Esophagus squamous epithelium (tissue), 5 donors: Measurements from ENCODE around the gene CLCNKA. TPM values are rescaled to one million over a fixed set of nuclear protein-coding genes. Genes with fewer than 3 reads are reported as not detected.
"Not testable (repeated sequence)": the region's sequence is repeated elsewhere in the genome, so short reads cannot be mapped to it uniquely, and the experiment has no call there.

ENCODE experiments used
- DNase-seq: peaks from one replicate; lab custom pipeline; 2025; lab: John Stamatoyannopoulos, UW
- H3K27ac ChIP-seq, 4 donors: fragments of 200-600 bp; sonication (generic); one replicate each; pipeline ENCODE4 v1.5.1; 2016 to 2019; ENCODE audit warnings: mild to moderate bottlenecking in 1 of 4
- H3K27me3 ChIP-seq, 4 donors: fragments of 200-600 bp; sonication (generic); 1 replicate in 3 of 4; 2 replicates in 1 of 4; pipeline versions ENCODE4 v1.5.1 to v1.6.0; 2017 to 2021; ENCODE audit warnings: antibody characterized with exemption in 1 of 4
- H3K36me3 ChIP-seq, 3 donors: fragments of 200-600 bp; sonication (generic); one replicate each; pipeline ENCODE4 v1.5.1; 2016 to 2019
- H3K4me1 ChIP-seq, 3 donors: fragments of 200-600 bp; sonication (generic); one replicate each; pipeline ENCODE4 v1.5.1; 2017 to 2019
- H3K4me3 ChIP-seq, 4 donors: fragments of 200-600 bp; sonication (generic); 1 replicate in 3 of 4; 2 replicates in 1 of 4; pipeline ENCODE4 v1.5.1; 2016 to 2019; ENCODE audit warnings: mild to moderate bottlenecking in 2 of 4, moderate library complexity in 1 of 4
- H3K9me3 ChIP-seq, 3 donors: fragments of 200-600 bp; sonication (generic); one replicate each; pipeline ENCODE4 v1.5.1; 2016 to 2019
- POLR2A ChIP-seq, 4 donors: fragments of 450-650 bp; IDR thresholded peaks; one replicate each; pipeline ENCODE4 v1.6.1; 2017; ENCODE audit warnings: antibody characterized with exemption in 4 of 4, mild to moderate bottlenecking in 4 of 4, moderate library complexity in 3 of 4
- WGBS, 2 donors: methylation state at CpG; one replicate each; pipeline ENCODE4 v1.1.5; 2018; 5-methylcytosine and 5-hydroxymethylcytosine counted together
- intact Hi-C: fragments of 100-400 bp; cut with DNase I; formaldehyde crosslinking; loops from one replicate; pipeline ENCODE4 v1.15.0; 2022
- total RNA-seq, 4 donors: library from RNA; depleted of rRNA; stranded (reverse); fragments of >200 nt; gene quantifications; one replicate each; pipeline ENCODE4 v1.1.0, GENCODE V29; 2016
- TF ChIP-seq, protein P1 (sequence below), 6 experiments: fragments of 450-650 bp in 4 of 6; fragments of 200-600 bp in 2 of 6; sonication (generic) in 2 of 6; IDR thresholded peaks; one replicate each; pipeline ENCODE4 v1.5.1; 2016 to 2019; ENCODE audit warnings: antibody characterized with exemption in 6 of 6, mild to moderate bottlenecking in 4 of 6, moderate library complexity in 4 of 6
- donor health status: DM: yes; HTN: yes; CAD: no.

The CLCNKA gene
- total RNA-seq, 4 donors from 2014 or later, result not detected

DNA sequence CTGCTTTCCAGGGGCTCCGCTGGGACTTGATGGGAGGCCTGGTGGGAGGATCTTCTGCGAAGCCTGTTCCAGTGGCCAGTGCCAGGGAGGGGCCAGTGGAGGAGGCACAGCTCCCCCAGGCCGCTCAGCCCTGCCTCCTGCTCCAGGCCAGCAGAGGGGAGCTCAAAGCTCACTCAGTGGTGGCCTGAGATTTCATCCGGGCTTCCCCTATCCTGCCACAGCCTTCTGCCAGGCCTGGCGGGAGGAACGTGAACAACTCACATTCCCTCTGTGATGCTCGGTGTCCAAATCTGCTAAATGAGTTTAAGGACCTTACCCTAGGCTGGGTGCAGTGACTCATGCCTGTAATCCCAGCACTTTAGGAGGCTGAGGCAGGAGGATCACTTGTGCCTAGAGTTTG lies 25.0 kb downstream of the CLCNKA start:
- no peak overlapping the region for H3K27ac ChIP-seq
- DNase-seq, result no peak
- no peaks in the 10 kb centered on the region for H3K9me3 ChIP-seq
- intact Hi-C loops, result no loop called here
- no peak for TF ChIP-seq POLR2A (IDR thresholded peaks at IDR 0.05)
- TF ChIP-seq, protein P1, sequence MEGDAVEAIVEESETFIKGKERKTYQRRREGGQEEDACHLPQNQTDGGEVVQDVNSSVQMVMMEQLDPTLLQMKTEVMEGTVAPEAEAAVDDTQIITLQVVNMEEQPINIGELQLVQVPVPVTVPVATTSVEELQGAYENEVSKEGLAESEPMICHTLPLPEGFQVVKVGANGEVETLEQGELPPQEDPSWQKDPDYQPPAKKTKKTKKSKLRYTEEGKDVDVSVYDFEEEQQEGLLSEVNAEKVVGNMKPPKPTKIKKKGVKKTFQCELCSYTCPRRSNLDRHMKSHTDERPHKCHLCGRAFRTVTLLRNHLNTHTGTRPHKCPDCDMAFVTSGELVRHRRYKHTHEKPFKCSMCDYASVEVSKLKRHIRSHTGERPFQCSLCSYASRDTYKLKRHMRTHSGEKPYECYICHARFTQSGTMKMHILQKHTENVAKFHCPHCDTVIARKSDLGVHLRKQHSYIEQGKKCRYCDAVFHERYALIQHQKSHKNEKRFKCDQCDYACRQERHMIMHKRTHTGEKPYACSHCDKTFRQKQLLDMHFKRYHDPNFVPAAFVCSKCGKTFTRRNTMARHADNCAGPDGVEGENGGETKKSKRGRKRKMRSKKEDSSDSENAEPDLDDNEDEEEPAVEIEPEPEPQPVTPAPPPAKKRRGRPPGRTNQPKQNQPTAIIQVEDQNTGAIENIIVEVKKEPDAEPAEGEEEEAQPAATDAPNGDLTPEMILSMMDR (IDR thresholded peaks at IDR 0.05), result no peak
- peaks cover 0 to 8% (median 0%) of the 10 kb centered on the region in 4 donors for H3K27me3 ChIP-seq
- H3K36me3 ChIP-seq, result no peaks in the 10 kb centered on the region
- WGBS, 2 donors, result 30 to 90% methylated on average over 2 of the region's 7 CpGs
- H3K4me3 ChIP-seq, result no peak overlapping the region
- peaks cover 6 to 12% (median 7%) of the 10 kb centered on the region in 3 donors for H3K4me1 ChIP-seq

DNA sequence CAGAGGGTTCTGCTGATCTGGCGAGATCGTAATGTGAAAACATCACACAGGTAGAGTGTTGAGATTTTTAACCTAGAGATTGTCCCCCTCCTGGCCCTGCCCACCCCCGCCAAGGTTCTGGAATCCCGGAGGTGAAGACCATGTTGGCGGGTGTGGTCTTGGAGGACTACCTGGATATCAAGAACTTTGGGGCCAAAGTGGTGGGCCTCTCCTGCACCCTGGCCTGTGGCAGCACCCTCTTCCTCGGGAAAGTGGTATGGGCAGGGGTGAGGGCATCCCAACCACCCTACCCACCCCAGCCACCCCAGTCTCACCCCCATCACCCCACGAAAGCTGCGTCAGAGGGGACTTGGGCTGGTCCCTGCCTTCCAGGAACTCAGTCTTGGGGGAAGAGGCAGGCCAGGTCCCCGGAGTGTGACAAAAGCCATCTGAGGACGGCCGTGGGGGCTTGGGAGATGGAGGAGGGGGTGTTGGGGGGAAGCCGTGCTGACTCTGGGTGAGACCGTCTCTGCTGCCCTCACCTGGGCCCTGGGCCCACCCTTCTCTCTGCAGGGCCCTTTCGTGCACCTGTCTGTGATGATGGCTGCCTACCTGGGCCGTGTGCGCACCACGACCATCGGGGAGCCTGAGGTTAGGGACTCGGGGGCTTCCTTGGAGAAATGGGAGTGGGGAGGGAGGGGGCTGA lies 26.1 kb downstream of the CLCNKA start:
- Histone ChIP-seq H3K4me3 (peak overlapping the region in 3 of 4 donors; percentile 46 to 65 (median 47)), H3K27ac (no peak overlapping the region), H3K36me3 (no peaks in the 10 kb centered on the region), H3K27me3 (peaks cover 0 to 8% (median 0%) of the 10 kb centered on the region in 4 donors), H3K4me1 (peaks cover 6 to 12% (median 7%) of the 10 kb centered on the region in 3 donors), H3K9me3 (no peaks in the 10 kb centered on the region)
- TF ChIP-seq, protein P1 (IDR thresholded peaks at IDR 0.05), result no peak
- no peak for TF ChIP-seq POLR2A (IDR thresholded peaks at IDR 0.05)
- intact Hi-C loops, result no loop called here
- 80 to 90% methylated on average over 5 to 6 of the region's 19 CpGs for WGBS, 2 donors
- no peak for DNase-seq

DNA sequence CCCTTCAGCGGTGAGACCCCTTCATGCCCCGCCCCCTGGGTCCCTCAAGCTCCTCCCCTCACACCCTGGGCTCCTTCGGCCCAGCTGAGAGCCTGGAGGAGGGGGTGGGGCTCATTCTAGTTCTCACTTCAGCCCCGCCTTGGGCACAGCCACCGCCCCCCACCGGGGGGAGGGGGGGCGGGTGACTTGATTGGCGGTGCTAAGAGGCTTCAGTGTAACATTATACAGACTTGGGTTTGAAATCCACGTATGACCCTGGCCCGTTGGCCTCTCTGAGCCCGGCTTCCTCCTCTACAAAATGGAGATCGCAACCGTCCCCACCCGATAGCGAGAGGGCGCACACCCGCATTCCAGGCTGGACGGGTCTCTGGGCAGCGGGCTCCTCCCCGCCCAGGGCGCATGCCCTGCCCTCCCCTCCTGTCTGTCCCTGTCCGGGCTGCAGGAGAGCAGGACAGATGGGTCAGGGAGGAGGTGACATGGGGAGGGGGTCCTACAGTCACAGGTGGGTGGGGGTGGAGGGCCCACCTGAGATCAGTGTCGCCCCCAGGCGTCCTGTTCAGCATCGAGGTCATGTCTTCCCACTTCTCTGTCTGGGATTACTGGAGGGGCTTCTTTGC lies 26.8 kb downstream of the CLCNKA start:
- DNase-seq, result no peak
- intact Hi-C loops, result no loop called here
- peak overlapping the region in 1 of 4 donors; percentile 31 for H3K27ac ChIP-seq
- peak overlapping the region; percentile 11 to 65 (median 46) for H3K4me3 ChIP-seq
- no peaks in the 10 kb centered on the region for H3K36me3 ChIP-seq
- TF ChIP-seq POLR2A (IDR thresholded peaks at IDR 0.05), result no peak
- TF ChIP-seq, protein P1 (IDR thresholded peaks at IDR 0.05), result no peak
- no peaks in the 10 kb centered on the region for H3K9me3 ChIP-seq
- peaks cover 6 to 12% (median 7%) of the 10 kb centered on the region in 3 donors for H3K4me1 ChIP-seq
- WGBS, 2 donors, result 9 to 26% methylated on average over 3 to 8 of the region's 25 CpGs
- H3K27me3 ChIP-seq, result peaks cover 0 to 8% (median 0%) of the 10 kb centered on the region in 4 donors

DNA sequence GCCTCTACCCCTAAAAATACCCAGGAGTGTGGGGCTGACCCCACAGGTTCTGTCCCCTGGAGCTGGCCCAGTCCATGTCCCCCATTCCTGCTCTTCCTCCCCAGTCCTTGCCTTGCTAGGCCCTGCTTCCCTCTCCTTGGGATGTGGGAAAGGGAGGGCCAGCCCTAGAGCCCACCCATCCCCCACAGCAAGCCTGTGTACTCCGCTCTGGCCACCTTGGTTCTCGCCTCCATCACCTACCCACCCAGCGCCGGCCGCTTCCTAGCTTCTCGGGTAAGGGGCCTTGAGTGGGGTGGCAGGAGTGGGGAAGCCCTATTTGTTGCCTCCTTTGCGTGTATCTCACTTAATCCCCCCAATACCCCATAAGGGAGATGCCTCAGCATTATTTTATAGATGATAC lies 28.5 kb downstream of the CLCNKA start:
- TF ChIP-seq, protein P1 (IDR thresholded peaks at IDR 0.05), result no peak
- TF ChIP-seq POLR2A (IDR thresholded peaks at IDR 0.05), result no peak
- Histone ChIP-seq H3K9me3 (no peaks in the 10 kb centered on the region), H3K27me3 (peaks cover 0 to 8% (median 0%) of the 10 kb centered on the region in 4 donors), H3K4me3 (no peak overlapping the region), H3K4me1 (peaks cover 6 to 12% (median 7%) of the 10 kb centered on the region in 3 donors), H3K27ac (no peak overlapping the region), H3K36me3 (no peaks in the 10 kb centered on the region)
- intact Hi-C loops, result loop anchor here (10.0 kb wide), 1 partner anchor 46 kb away; the partner anchor contains the start of gene SRARP
- 76 to 82% methylated on average over 5 to 6 of the region's 7 CpGs for WGBS, 2 donors
- DNase-seq, result no peak

DNA sequence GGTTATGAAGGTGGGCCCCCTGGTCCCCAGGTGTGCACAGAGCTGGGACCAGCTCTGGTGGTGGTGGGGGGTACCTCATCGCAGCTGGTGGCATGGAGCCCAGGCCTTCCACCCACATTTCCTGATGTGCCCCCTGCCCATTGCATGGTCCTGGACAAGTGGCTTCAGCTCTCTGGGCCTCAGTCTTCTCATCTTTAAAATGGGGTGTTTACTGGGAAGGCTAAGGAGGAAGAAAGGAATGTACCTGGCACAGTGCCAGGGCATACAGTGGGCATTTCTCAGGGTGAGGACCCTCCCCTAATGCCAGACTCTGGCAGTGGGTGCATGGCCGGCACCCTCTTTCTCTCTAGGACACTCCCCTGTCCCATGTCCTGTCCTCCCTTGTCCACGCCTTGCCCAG lies 29.2 kb downstream of the CLCNKA start:
- Histone ChIP-seq H3K4me1 (peaks cover 7 to 17% (median 10%) of the 10 kb centered on the region in 3 donors), H3K27me3 (peaks cover 0 to 8% (median 0%) of the 10 kb centered on the region in 4 donors), H3K9me3 (no peaks in the 10 kb centered on the region), H3K36me3 (no peaks in the 10 kb centered on the region), H3K27ac (no peak overlapping the region), H3K4me3 (no peak overlapping the region)
- no peak for DNase-seq
- TF ChIP-seq, protein P1 (IDR thresholded peaks at IDR 0.05), result no peak
- WGBS, 2 donors, result 79 to 83% methylated on average over 2 to 3 of the region's 3 CpGs
- intact Hi-C loops, result loop anchor here (10.0 kb wide), 1 partner anchor 46 kb away; the partner anchor contains the start of gene SRARP

DNA sequence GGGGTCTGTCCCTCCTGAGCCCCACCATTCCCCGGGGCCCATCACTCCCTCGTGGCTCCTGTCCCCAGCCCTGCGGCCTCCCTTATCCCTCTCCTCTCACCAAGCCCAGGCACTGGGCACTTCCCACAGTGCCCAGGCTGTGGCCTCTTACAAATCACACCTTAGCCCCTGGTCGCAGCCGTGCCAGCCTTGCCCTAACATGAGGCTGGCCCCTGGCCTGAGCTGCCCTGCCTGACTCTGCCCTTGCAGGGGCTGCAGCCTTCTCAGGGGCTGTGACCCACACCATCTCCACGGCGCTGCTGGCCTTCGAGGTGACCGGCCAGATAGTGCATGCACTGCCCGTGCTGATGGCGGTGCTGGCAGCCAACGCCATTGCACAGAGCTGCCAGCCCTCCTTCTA lies 30.1 kb downstream of the CLCNKA start:
- not testable (repeated sequence) for H3K27ac ChIP-seq, H3K9me3 ChIP-seq, H3K27me3 ChIP-seq, H3K4me3 ChIP-seq, DNase-seq, H3K36me3 ChIP-seq
- intact Hi-C loops, result loop anchor here (10.0 kb wide), 1 partner anchor 47 kb away; the partner anchor contains the start of gene SRARP
- peaks cover 7 to 22% (median 11%) of the 10 kb centered on the region in 3 donors for H3K4me1 ChIP-seq
- WGBS, 2 donors, result 80% methylated on average over 3 of the region's 12 CpGs; no CpG with 5 or more reads in 1 of the 2 donors
